ENCODE results near the gene PTPA.

PTPA gene

DNA sequence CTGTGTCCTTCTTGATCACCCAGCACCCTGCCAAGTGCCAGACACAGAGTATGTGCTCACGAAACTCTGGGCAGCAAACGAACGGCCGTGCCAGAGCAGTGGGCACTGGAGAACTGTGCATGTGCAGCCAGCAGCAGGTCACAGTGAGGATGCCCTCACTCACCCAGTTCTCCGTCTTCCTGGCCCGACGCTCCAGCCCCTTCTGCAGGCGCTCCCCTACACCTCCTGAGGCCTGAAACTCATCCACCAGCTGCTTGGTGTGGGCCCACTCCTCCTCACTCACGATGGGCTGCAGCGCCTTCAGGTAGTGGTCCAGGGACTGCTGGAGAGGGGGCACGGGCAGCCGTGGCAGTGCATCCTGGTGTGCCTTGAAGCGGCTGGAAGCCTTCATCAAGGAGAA lies 3.6 kb upstream of the PTPA start:
- intact Hi-C loops (cut with DNase I; ENCODE audit: low total_unique reads), result no loop called here
- H3K9me3 ChIP-seq, result no peaks in the 10 kb centered on the region
- peaks cover 5 to 52% (median 26%) of the 10 kb centered on the region in 3 donors for H3K36me3 ChIP-seq
- no peak overlapping the region for H3K4me3 ChIP-seq
- no peak overlapping the region for H3K27ac ChIP-seq
- DNase-seq, result no peak
- H3K27me3 ChIP-seq, result no peaks in the 10 kb centered on the region
- TF ChIP-seq, protein P1, sequence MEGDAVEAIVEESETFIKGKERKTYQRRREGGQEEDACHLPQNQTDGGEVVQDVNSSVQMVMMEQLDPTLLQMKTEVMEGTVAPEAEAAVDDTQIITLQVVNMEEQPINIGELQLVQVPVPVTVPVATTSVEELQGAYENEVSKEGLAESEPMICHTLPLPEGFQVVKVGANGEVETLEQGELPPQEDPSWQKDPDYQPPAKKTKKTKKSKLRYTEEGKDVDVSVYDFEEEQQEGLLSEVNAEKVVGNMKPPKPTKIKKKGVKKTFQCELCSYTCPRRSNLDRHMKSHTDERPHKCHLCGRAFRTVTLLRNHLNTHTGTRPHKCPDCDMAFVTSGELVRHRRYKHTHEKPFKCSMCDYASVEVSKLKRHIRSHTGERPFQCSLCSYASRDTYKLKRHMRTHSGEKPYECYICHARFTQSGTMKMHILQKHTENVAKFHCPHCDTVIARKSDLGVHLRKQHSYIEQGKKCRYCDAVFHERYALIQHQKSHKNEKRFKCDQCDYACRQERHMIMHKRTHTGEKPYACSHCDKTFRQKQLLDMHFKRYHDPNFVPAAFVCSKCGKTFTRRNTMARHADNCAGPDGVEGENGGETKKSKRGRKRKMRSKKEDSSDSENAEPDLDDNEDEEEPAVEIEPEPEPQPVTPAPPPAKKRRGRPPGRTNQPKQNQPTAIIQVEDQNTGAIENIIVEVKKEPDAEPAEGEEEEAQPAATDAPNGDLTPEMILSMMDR (IDR thresholded peaks at IDR 0.05), result no peak
- H3K4me1 ChIP-seq, result peaks cover 0 to 34% (median 23%) of the 10 kb centered on the region in 4 donors

DNA sequence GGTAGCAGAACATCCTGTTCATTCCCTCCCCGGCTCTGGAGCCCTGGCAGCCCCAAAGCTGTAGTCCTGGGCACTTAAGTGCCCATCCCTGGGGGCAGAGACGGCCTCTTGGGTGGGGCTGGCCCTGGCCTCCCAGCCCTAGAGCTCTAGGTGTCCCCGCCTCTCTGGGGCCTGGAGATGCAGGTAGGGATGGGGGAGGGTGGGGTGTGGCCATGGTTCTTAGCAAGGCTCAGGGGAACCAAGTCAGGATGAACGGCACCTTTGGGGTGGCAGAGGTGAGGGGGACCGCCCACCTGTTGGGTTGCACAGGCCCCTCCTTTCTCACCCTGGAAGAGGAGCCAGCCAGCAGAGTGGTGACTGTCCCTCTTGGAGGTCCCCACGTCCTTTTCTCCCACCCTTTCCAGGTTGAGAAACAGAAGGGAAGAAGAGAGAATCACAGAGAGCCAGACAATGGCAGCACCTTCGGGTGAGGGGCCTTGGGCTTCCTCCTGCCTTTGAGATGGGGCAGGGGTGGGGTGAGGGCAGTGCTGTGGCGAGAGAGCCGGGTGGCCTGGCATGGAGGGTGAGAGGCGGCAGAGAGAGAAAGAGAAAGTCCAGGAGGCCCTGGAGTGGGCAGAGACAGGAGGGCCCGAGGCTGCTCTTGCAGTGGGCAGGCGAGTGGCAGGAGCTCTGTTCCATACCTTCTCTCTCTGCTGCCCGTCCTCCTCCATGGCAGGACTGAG lies 3.0 kb upstream of the PTPA start:
- Histone ChIP-seq H3K4me3 (no peak overlapping the region), H3K36me3 (peaks cover 5 to 46% (median 26%) of the 10 kb centered on the region in 3 donors), H3K9me3 (no peaks in the 10 kb centered on the region), H3K27me3 (no peaks in the 10 kb centered on the region), H3K27ac (peak overlapping the region in 1 of 2 donors; percentile 92), H3K4me1 (peaks cover 0 to 39% (median 25%) of the 10 kb centered on the region in 4 donors)
- TF ChIP-seq, protein P1 (IDR thresholded peaks at IDR 0.05), result no peak
- no peak for DNase-seq
- intact Hi-C loops (cut with DNase I; ENCODE audit: low total_unique reads), result no loop called here

DNA sequence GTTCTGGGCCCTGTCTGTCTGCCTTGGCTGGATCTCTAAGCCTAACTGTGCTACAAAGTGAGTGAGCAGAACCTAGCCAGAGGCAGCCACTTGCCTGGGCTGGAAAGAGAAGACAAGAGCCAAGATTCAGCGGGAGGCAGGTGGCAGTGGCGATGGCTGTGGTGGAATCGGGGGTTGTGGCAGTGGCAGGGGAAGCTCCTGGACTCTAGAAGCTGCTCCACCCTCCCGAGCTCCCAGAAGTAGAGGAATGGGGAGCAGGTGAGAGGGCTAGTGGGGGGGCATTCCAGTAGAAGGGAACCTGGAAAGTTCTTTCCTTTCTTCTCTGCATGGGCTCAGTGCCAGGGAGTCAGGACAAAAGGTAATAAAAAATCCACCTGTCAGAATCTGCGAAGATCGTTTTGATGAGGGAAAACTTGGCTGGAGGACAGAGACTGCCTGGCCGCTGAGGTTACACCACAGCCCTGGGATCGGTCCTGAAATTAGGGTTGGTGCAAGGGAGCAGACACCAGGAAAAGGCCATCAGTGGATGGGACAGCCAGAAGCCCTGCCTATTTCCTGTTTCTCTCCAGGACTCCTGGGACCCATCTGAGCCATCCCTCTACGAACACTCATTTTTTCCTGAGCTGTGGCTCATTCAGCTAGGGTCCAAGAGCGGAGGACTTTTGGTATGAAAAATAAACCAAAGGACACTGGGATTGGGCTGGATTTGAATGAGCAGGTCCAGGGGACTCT lies 2.2 kb upstream of the PTPA start:
- DNase-seq, result no peak
- Histone ChIP-seq H3K36me3 (peaks cover 5 to 39% (median 26%) of the 10 kb centered on the region in 3 donors), H3K4me3 (peak overlapping the region; percentile 80 to 84), H3K9me3 (no peaks in the 10 kb centered on the region), H3K27ac (peak overlapping the region; percentile 88 to 92), H3K27me3 (no peaks in the 10 kb centered on the region), H3K4me1 (peaks cover 0 to 46% (median 27%) of the 10 kb centered on the region in 4 donors)
- TF ChIP-seq, protein P1 (IDR thresholded peaks at IDR 0.05), result no peak
- intact Hi-C loops (cut with DNase I; ENCODE audit: low total_unique reads), result no loop called here

DNA sequence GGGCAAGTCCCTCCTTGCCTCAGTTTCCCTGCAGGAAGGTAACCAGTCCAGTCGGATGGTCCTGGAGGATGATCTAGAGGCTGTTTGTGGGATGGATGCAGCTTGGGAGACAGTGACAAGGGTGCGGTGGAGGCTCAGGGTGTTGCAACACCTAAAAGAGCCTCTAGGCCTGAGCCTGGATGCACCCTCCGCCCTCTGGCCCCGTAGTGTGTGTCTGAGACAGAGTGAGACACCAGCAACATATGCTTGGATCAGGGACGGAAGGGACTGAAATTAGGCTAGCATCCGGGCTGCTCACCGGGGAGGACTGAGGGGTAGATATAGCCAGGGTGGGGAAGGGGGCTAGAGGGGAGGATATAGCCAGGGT lies 1.7 kb upstream of the PTPA start:
- DNase-seq, result peak; percentile 65 to 77

DNA sequence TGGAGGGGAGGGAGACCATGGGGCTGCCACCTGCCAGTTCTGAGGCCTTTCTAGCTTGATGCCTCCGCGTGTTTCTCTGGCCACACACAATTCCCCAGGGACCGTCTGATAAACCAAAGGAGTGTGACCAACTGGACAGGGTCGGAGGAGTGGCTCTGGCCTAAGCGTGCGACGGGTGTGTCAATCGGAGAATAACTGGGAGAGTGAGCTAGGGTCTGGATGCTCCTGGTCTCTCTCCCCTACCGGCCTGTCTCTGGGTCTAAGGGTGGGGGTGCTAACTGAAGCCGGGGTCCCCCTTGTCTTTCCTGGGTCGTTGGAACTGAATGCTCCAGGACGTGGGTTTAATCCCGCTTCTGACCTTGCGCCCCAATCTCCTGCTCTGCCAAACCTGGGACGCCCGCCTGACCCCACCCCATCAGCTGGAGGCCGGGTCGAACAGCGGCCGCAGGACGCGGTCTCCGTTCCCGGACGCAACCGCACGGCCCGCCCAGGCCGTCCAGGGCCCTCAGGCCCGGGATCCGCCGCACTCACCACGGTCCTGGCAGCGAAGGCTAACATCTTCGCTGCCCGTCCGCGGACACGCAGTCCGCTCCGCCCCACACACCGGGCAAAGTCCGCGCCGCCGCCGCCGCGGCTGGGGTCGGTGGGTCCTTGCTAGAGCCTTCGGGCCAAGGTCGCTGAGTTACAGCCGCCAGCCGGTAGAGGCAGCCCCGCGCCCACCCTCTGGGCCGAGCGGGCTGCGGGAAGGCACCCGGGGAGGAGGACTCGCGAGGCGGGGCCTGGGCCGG lies 1.1 kb upstream of the PTPA start:
- peak overlapping the region; percentile 80 to 84 for H3K4me3 ChIP-seq
- H3K4me1 ChIP-seq, result peaks cover 0 to 50% (median 27%) of the 10 kb centered on the region in 4 donors
- peak; percentile 70 to 85 for DNase-seq
- H3K9me3 ChIP-seq, result no peaks in the 10 kb centered on the region
- H3K27ac ChIP-seq, result peak overlapping the region; percentile 88 to 92
- TF ChIP-seq, protein P1 (IDR thresholded peaks at IDR 0.05), result no peak
- intact Hi-C loops (cut with DNase I; ENCODE audit: low total_unique reads), result no loop called here
- H3K36me3 ChIP-seq, result peaks cover 5 to 36% (median 26%) of the 10 kb centered on the region in 3 donors
- H3K27me3 ChIP-seq, result no peaks in the 10 kb centered on the region

More for the DNA sequence above, 1.7 kb upstream of the PTPA start:
- Histone ChIP-seq H3K9me3 (no peaks in the 10 kb centered on the region), H3K27me3 (no peaks in the 10 kb centered on the region), H3K4me3 (peak overlapping the region; percentile 80 to 84), H3K36me3 (peaks cover 5 to 36% (median 26%) of the 10 kb centered on the region in 3 donors), H3K27ac (peak overlapping the region; percentile 88 to 92), H3K4me1 (peaks cover 0 to 50% (median 27%) of the 10 kb centered on the region in 4 donors)
- intact Hi-C loops (cut with DNase I; ENCODE audit: low total_unique reads), result no loop called here
- TF ChIP-seq, protein P1 (IDR thresholded peaks at IDR 0.05), result no peak
